Stimulated activated CD8-positive, alpha-beta memory T cell treated with anti-CD3 and anti-CD28 coated beads, Interleukin-2, amount 100 ng/mL, for 48 hours (primary cell): ENCODE data around the gene CCDC177.
A peak's percentile ranks its signal among the peaks of the same experiment; 100 is the strongest.

Experiments used
- DNase-seq, 2 donors: peaks; one replicate each; pipeline ENCODE4 v3.0.0-alpha.2; 2020; ENCODE audit warnings: low read depth in 2 of 2

CCDC177 gene

GRCh38 chr14:69567563-69567962, 7.1 kb downstream of the CCDC177 start:
- no peak for DNase-seq

- DNase-seq, result no peak
Observed at GRCh38 chr14:69561893-69562292, 12.8 kb downstream of the CCDC177 start.

- no peak for DNase-seq
Observed at GRCh38 chr14:69560826-69561225, 13.8 kb downstream of the CCDC177 start.

GRCh38 chr14:69559581-69560011, 15.1 kb downstream of the CCDC177 start:
- DNase-seq, result no peak

GRCh38 chr14:69558774-69559173, 15.9 kb downstream of the CCDC177 start:
- no peak for DNase-seq

- no peak for DNase-seq
Observed at GRCh38 chr14:69554500-69554899, 20.2 kb downstream of the CCDC177 start.

- no peak for DNase-seq
Observed at GRCh38 chr14:69553252-69553651, 21.4 kb downstream of the CCDC177 start.

- no peak for DNase-seq
Observed at GRCh38 chr14:69551511-69551910, 23.2 kb downstream of the CCDC177 start.

- DNase-seq, result no peak
Observed at GRCh38 chr14:69548566-69548965, 26.1 kb downstream of the CCDC177 start.

GRCh38 chr14:69547701-69548348, 26.8 kb downstream of the CCDC177 start:
- peak in 1 of 2 donors; percentile 13 for DNase-seq

- DNase-seq, result peak; percentile 13 to 18
Observed at GRCh38 chr14:69543341-69544115, 31.1 kb downstream of the CCDC177 start.

GRCh38 chr14:69542311-69542710, 32.4 kb downstream of the CCDC177 start:
- no peak for DNase-seq

- no peak for DNase-seq
Observed at GRCh38 chr14:69540654-69541335, 33.9 kb downstream of the CCDC177 start.

- no peak for DNase-seq
Observed at GRCh38 chr14:69539631-69540410, 34.9 kb downstream of the CCDC177 start.

GRCh38 chr14:69538766-69539165, 35.9 kb downstream of the CCDC177 start:
- DNase-seq, result no peak

- no peak for DNase-seq
Observed at GRCh38 chr14:69537900-69538299, 36.8 kb downstream of the CCDC177 start.

GRCh38 chr14:69536971-69537370, 37.7 kb downstream of the CCDC177 start:
- no peak for DNase-seq

- no peak for DNase-seq
Observed at GRCh38 chr14:69535230-69535848, 39.3 kb downstream of the CCDC177 start.

GRCh38 chr14:69532561-69533340, 41.9 kb downstream of the CCDC177 start:
- no peak for DNase-seq

- no peak for DNase-seq
Observed at GRCh38 chr14:69531135-69531534, 43.5 kb downstream of the CCDC177 start.

- no peak for DNase-seq
Observed at GRCh38 chr14:69530095-69530494, 44.6 kb downstream of the CCDC177 start.
